Measurements from ENCODE around the gene LPIN1. TPM values are rescaled to one million over a fixed set of nuclear protein-coding genes. Genes with fewer than 3 reads are reported as not detected.
"Not testable (repeated sequence)": the region's sequence is repeated elsewhere in the genome, so short reads cannot be mapped to it uniquely, and the experiment has no call there.

LPIN1 gene
- total RNA-seq, 1 experiment from 2014 or later = 43.1 TPM

- peaks cover 73% of the 10 kb centered on the region for H3K79me2 ChIP-seq (ENCODE audit: low read depth)
- H3F3A ChIP-seq (ENCODE audit: insufficient read depth, low read depth) = peaks cover 34% of the 10 kb centered on the region
- no peaks in the 10 kb centered on the region for H3K9me3 ChIP-seq (ENCODE audit: insufficient read depth, low read depth)
- H3K27me3 ChIP-seq (ENCODE audit: insufficient read depth, low read depth) = no peaks in the 10 kb centered on the region
- TF ChIP-seq EZH2 (IDR thresholded peaks at IDR 0.05; ENCODE audit: low read depth) (no peak), CTCF (conservative IDR thresholded peaks at IDR 0.05) (no peak)
- H3K4me1 ChIP-seq (replicated peaks; ENCODE audit: insufficient read depth) = peaks cover 35% of the 10 kb centered on the region
- ChIA-PET POLR2A (ENCODE audit: unreplicated experiment) (no interaction called here), CTCF (no interaction called here)
- H3K9me2 ChIP-seq (ENCODE audit: insufficient read depth) = no peaks in the 10 kb centered on the region
- H4K20me1 ChIP-seq (ENCODE audit: insufficient read depth) = peaks cover 27% of the 10 kb centered on the region
- DNase-seq = no peak
- BruUV-seq (replicated peaks) = no TSS peak
- peaks cover 21% of the 10 kb centered on the region; the same call in 1 of the 2 replicates for H3K36me3 ChIP-seq (ENCODE audit: low read depth)
- no peak overlapping the region for H2AFZ ChIP-seq
- H3K4me3 ChIP-seq = no peak overlapping the region
- no peak overlapping the region for H3K27ac ChIP-seq
- H3K4me2 ChIP-seq = no peak overlapping the region
- intact Hi-C loops (cut with micrococcal nuclease; ENCODE audit: unreplicated experiment) = no loop called here
Measured at GRCh38 chr2:11757101-11757500, 10.7 kb downstream of the LPIN1 start.

GRCh38 chr2:11758187-11758586 is 11.8 kb downstream of the LPIN1 start:
- H3K9me2 ChIP-seq (ENCODE audit: insufficient read depth) = no peaks in the 10 kb centered on the region
- no peaks in the 10 kb centered on the region for H3K9me3 ChIP-seq (ENCODE audit: insufficient read depth, low read depth)
- H4K20me1 ChIP-seq (ENCODE audit: insufficient read depth) = peaks cover 27% of the 10 kb centered on the region
- H3K36me3 ChIP-seq (ENCODE audit: low read depth) = peaks cover 21% of the 10 kb centered on the region; the same call in 1 of the 2 replicates
- ChIA-PET CTCF (no interaction called here), POLR2A (ENCODE audit: unreplicated experiment) (no interaction called here)
- peaks cover 26% of the 10 kb centered on the region for H3K4me1 ChIP-seq (replicated peaks; ENCODE audit: insufficient read depth)
- H3K27me3 ChIP-seq (ENCODE audit: insufficient read depth, low read depth) = no peaks in the 10 kb centered on the region
- TF ChIP-seq CTCF (conservative IDR thresholded peaks at IDR 0.05) (no peak), EZH2 (IDR thresholded peaks at IDR 0.05; ENCODE audit: low read depth) (no peak)
- intact Hi-C loops (cut with micrococcal nuclease; ENCODE audit: unreplicated experiment) = no loop called here
- H3K4me2 ChIP-seq = no peak overlapping the region
- peaks cover 23% of the 10 kb centered on the region for H3F3A ChIP-seq (ENCODE audit: insufficient read depth, low read depth)
- H3K79me2 ChIP-seq (ENCODE audit: low read depth) = peaks cover 69% of the 10 kb centered on the region
- H2AFZ ChIP-seq = no peak overlapping the region
- H3K4me3 ChIP-seq = no peak overlapping the region
- no peak for DNase-seq
- no TSS peak for BruUV-seq (replicated peaks)
- H3K27ac ChIP-seq = no peak overlapping the region

- Histone ChIP-seq H3K9me3 (ENCODE audit: insufficient read depth, low read depth) (no peaks in the 10 kb centered on the region), H3K9me2 (ENCODE audit: insufficient read depth) (no peaks in the 10 kb centered on the region), H3K4me3 (no peak overlapping the region), H3K36me3 (ENCODE audit: low read depth) (peaks cover 21% of the 10 kb centered on the region; the same call in 1 of the 2 replicates), H4K20me1 (ENCODE audit: insufficient read depth) (peaks cover 25% of the 10 kb centered on the region), H3K4me1 (replicated peaks; ENCODE audit: insufficient read depth) (peaks cover 22% of the 10 kb centered on the region), H3F3A (ENCODE audit: insufficient read depth, low read depth) (peaks cover 19% of the 10 kb centered on the region), H2AFZ (no peak overlapping the region), H3K27me3 (ENCODE audit: insufficient read depth, low read depth) (no peaks in the 10 kb centered on the region), H3K27ac (no peak overlapping the region), H3K79me2 (ENCODE audit: low read depth) (peaks cover 72% of the 10 kb centered on the region), H3K4me2 (no peak overlapping the region)
- TF ChIP-seq CTCF (conservative IDR thresholded peaks at IDR 0.05) = no peak
- no TSS peak for BruUV-seq (replicated peaks)
- POLR2A ChIA-PET (ENCODE audit: unreplicated experiment) = no interaction called here
- CTCF ChIA-PET = interaction anchor here (0.6 kb wide), 1 partner anchor 66 kb away, joined by 3 read pairs; no protein-coding TSS in a partner anchor
- no peak for DNase-seq
- intact Hi-C loops (cut with micrococcal nuclease; ENCODE audit: unreplicated experiment) = no loop called here
Measured at GRCh38 chr2:11758647-11759046, 12.2 kb downstream of the LPIN1 start.

- H3K4me3 ChIP-seq; H3K4me2 ChIP-seq; H3K9me3 ChIP-seq (ENCODE audit: insufficient read depth, low read depth); BruUV-seq (replicated peaks); DNase-seq; H3K9me2 ChIP-seq (ENCODE audit: insufficient read depth); POLR2A ChIA-PET (ENCODE audit: unreplicated experiment); H3K27me3 ChIP-seq (ENCODE audit: insufficient read depth, low read depth); intact Hi-C loops (cut with micrococcal nuclease; ENCODE audit: unreplicated experiment); H2AFZ ChIP-seq; H3K27ac ChIP-seq: not testable (repeated sequence)
- H3K36me3 ChIP-seq (ENCODE audit: low read depth) = peaks cover 21% of the 10 kb centered on the region; the same call in 1 of the 2 replicates
- peaks cover 21% of the 10 kb centered on the region for H4K20me1 ChIP-seq (ENCODE audit: insufficient read depth)
- H3F3A ChIP-seq (ENCODE audit: insufficient read depth, low read depth) = peaks cover 11% of the 10 kb centered on the region; the same call in 1 of the 2 replicates
- peaks cover 14% of the 10 kb centered on the region for H3K4me1 ChIP-seq (replicated peaks; ENCODE audit: insufficient read depth)
- CTCF ChIA-PET = interaction anchor here (0.6 kb wide), 1 partner anchor 66 kb away, joined by 3 read pairs; no protein-coding TSS in a partner anchor
- peaks cover 75% of the 10 kb centered on the region for H3K79me2 ChIP-seq (ENCODE audit: low read depth)
Measured at GRCh38 chr2:11759182-11759975, 12.9 kb downstream of the LPIN1 start.

Data from PC-9 (cell line).